ENCODE data around the gene GRXCR2.

The GRXCR2 gene

DNA sequence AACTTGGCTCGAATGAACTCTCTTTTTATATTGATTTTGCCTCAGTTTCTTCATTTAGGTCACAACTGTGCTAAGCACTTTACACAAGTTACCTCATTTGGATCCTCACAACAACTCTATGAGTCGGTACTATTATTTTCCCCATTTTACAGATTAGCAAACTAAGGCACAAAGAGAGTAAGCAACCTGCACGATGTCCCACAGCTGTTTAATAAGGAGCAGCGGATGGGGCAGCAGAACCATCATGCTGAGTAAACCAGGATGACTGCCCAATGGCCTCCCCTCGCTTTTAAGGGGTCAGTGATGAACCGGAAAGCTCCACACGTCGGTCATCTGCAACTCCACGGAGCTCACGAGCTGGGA lies 38.3 kb downstream of the GRXCR2 start:
- no peak for DNase-seq

GRCh38 chr5:145833631-145834200 lies 39.1 kb downstream of the GRXCR2 start:
- DNase-seq = no peak

- DNase-seq = no peak
Measured at GRCh38 chr5:145830594-145830993, 42.2 kb downstream of the GRXCR2 start.

DNA sequence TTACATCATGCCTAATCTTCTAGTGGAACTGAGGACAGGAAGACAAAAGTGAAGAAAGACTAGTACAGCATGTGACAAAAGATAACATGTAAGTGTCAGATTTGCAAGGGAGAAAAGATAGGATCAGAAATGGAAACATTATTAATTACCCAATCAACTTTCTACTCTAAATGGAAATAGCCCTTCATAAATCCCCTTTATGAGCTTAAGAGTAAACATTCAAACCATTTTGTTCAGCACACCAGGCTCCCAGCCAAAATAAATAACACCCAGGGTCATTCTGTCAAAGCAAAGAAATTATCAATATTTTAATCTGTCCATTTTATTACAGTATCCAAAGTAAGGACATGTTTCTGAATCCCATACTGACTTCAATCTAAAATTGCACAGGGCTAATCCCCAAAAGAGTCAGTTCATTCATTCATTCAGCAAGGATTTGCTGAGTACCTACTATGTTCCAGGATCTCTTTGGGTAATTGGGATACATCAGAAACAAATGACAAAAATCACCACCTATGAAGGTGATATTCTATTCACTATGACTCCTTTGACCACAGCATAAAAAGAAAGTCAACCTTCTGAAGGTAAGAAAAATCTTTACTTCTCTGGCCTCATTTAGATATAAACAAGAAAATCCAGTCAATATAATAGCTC lies 43.0 kb downstream of the GRXCR2 start:
- no peak for DNase-seq

DNA sequence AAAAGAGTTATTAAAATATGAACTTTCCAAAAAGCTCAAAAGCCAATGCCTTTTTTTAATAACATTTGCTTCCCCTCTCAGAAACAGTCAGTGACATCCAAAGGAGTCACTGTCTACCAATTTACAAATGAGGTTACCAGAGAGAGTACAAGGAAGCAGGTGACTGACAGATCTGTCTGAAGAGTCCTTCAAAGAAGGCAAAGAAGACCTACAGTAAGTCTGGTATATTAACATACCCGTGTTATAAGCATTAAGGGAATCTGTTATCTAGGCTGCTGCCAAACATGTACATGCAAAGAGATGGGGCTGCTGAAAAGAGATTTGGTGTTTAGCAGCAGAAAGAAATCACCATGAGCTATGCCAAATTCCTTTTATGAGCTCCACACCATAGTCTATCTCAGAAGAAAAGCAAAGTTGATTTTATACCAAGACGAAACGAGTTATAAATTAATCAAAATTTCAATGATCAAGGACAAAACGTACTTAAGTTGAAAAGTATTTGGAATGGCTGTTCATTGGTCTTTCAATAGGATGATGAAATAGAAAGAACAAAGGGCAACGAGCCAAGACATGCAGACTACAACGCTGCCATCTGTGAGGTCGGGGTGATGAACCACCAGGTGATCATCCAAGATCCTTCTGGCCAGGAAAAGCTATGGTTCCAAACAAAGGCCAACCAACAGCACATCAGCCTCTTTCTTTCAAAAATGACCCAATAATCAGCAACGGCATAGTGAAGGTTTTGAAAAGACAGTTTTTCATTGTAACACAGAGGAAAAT lies 45.7 kb downstream of the GRXCR2 start:
- DNase-seq = no peak

DNA sequence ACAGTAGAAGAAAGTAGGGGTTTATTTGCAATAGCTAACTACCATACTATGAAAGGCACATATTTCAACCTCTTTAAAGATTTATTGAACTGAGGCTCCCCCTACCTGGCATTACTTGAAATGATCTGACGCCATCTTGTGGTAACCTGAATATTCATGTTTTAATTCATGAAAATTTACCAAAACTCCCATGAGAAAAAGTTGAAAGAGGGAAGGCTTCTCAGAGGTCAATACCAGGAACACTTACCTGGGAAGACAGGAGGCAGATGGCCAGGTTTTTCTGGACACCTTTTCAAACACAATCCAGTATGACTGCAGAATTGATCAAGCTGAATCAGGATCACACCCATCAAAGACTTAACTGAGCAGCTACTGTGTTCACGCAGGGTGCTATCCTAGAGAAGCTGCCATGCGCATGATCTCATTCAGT lies 47.0 kb downstream of the GRXCR2 start:
- DNase-seq = no peak

- DNase-seq = no peak
Measured at GRCh38 chr5:145824040-145824439, 48.8 kb downstream of the GRXCR2 start.

DNA sequence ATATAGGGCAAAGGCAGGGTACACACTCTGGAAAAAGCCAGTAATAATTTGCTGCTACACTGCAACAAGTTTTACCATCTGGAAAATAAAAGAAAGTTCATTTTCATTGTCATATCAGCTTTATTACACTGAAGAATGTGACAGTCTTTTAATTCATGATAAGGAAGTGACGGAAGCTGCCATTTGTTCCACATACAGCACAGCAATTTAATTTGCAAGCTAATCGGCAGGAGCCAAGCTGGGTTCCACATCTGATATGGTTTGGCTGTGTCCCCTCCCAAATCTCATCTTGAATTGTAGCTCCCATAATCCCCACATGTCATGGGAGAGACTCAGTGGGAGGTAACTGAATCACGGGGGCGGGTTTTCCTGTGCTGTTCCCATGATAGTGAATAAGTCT lies 54.2 kb downstream of the GRXCR2 start:
- no peak for DNase-seq

GRCh38 chr5:145812877-145813276 lies 59.9 kb downstream of the GRXCR2 start:
- DNase-seq = no peak

DNA sequence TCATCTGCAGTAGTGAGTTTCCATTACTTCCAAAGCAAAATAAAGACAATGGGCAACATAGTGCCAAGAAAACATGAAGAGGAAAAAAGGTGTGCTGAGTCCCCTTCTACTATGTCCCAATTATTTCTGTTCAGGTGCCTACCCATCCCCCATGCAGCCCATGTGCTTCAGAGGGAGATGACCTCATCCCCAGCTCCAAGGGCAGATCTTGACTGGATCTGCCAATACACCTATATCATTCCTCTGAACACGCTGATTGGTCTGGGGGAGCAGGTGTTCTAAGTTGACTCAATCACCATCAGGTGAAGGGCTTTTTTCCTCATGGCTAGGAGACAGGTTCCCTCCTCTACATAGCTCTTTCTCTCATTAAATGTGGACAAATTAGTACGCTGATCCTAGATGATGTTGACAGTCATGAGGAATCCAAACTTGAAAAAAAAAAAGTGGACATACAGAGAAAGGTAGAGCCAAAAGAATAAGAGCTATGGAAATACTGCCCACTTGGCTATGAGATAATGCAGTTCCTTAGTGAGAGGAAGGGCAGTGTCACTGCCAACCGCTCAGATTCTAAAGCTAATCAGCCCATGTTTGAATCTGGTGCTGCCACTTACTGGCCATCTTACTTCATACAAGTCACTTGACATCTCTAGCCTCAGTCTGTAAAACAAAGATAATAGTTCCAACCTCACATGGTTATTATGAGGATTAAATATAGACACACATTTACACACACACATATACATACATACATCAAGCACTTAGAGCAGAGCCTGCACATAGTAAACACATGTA lies 60.8 kb downstream of the GRXCR2 start:
- DNase-seq = no peak

Measured in activated effector memory CD4-positive, alpha-beta T cell treated with anti-CD3 and anti-CD28 coated beads, Interleukin-2, amount 50 U/mL, for 16 hours (primary cell).